HL-60/S4 treated with retinoic acid at 250 ng/mL for 4 days and 3 days (cell line): ENCODE measurements around the gene ATP9B.
"Not testable (repeated sequence)": the region's sequence is repeated elsewhere in the genome, so short reads cannot be mapped to it uniquely, and the experiment has no call there.

Experiments used
- in situ Hi-C: fragments of 300-500 bp; cut with MboI; formaldehyde crosslinking; loops from 2 replicates; pipeline ENCODE4 v1.7.0; 2022; ENCODE audit warnings: low sequenced_read_pairs

The ATP9B gene

DNA sequence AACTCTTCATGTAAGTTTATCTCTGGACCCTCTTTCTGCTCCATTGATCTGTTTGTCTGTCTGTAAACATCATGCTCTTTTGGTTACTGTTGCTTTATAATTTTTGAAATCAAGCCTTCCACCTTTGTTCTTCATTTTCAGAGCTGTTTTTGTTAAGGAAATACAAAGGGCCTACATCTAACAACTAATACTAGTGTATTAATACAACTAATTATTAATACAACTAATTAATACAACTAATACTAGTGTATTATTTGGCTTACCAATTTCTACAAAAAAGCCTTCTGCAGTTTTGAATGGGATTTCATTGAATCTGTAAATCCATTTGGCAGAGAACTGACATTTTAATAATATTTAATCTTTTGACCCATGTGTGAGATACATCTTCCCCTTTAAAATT is 66.7 kb downstream of the ATP9B start:
- in situ Hi-C loops = no loop called here

DNA sequence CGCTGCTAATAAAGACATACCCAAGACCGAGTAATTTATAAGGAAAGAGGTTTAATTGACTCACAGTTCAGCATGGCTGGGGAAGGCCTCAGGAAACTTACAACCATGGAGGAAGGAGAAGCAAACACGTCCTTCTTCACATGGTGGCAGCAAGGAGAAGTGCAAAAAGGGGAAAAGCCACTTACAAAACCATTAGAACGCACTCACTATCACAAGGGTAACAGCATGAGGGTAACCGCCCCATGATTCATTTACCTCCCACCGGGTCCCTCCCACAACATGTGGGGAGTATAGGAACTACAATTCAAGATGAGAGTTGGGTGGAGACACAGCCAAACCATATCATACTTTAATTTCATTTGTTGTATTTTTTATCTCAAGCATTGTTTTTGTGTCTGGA is 67.5 kb downstream of the ATP9B start:
- in situ Hi-C loops = no loop called here

DNA sequence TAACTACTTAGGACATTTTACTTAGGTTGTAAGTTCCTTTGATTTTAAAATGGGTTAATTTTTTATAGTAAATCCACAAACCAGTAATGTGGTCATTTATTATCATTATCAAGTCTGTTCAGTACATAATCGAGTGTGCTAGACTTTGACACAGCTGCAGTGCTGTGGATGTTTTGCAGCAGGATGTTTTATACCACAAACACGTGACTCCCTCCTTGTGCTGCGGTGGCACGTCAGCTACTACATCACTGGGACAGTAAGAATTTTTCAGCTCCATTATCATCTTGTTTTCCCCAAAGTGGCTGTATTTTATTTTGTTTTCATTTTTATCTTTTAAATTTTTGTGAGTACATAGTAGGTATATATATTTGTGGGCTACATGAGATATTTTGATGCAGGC is 70.0 kb downstream of the ATP9B start:
- in situ Hi-C loops = no loop called here

DNA sequence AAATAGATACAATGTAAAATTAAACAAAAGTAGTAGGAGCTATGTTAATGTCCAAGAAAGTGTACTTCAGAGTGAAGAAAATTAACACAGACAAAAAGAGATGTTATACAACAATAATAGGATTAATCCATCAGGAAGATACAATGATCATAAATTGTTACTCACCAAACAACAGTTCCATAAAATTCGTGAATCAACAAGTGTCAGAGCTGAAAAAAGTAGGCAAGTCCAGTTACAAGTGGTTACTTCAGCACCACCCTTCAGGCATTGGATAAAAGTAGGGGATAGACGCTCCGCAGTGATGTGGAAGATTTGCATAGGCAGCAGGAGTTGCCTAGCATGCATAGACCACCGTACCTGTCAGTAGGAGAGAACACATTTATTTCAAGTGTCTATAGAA is 77.8 kb downstream of the ATP9B start:
- in situ Hi-C loops = no loop called here

DNA sequence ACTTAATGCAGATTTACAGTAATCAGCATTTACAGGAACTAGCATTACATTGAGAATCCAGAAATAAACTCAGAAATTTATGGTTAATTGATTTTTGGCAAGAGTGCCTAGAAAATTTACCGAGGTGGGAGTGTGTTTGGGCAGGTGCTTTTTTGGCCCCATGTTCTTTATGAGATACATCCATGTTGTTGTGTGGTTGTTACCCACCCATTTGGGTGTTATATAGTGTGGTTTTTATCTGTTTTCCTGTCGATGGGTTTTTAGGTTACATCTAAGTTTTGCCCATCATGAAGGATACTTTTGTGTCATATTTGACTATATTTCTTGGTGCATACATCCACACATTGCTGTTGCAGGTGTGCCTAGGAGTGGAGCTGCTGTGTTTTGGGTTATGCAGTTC is 82.0 kb downstream of the ATP9B start:
- in situ Hi-C loops = no loop called here

DNA sequence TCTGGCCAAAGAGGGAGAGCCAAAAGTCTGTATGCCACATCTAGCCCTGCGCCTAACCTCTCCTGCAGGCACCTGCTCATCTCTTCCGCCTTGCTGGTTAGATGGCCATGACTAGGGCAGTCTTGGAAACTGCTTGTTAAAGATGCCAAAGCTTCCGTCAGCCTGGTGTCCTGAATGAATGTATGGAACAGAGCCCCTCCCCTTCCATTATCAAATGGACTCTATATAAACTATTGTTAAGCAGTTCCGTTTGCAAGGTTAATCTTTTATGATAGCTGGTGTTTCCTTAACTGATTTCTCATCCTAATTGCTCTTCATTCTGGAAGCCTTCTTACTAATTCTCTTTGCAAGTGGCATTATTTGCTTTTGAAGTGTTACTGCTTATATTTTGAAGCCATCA is 87.1 kb downstream of the ATP9B start:
- in situ Hi-C loops = no loop called here

DNA sequence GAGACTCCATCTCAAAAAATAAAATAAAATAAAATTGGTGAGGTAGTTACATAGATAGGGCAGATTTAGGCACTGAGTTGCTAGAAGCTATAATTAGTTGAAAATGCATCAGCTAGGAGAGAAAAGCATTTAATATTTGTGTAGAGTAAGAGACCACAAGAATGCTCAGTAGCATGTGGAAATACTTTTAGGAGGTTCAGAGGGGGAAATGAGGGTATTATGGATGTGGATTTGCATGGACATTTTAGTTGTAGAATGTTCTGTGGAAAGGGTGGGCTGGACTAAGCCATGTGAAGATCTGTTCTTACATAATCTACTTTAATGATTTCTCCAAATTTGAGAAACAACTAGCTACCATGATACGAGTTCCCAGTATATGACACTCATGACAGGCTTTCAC is 95.5 kb downstream of the ATP9B start:
- in situ Hi-C loops = no loop called here

DNA sequence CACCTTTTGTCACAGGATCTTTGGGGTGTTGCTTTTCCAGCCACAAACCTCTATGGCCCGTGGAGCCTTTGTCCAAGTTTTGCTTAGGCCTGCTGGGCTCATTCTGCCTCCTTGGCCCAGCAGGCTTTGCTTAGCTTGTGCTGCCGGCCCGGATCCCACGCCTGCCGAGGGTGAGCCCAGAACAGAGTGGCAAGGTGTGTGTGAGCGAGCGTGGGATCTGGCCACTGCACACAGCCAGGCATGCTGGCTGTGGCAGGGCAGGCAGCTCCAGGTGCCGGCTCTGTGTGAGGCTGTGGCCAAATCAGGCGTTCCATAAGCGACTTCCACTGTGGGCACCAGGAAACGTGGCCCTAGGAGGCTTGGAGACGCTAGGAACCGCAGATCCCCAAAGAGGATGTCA is 97.5 kb downstream of the ATP9B start:
- in situ Hi-C loops = no loop called here

DNA sequence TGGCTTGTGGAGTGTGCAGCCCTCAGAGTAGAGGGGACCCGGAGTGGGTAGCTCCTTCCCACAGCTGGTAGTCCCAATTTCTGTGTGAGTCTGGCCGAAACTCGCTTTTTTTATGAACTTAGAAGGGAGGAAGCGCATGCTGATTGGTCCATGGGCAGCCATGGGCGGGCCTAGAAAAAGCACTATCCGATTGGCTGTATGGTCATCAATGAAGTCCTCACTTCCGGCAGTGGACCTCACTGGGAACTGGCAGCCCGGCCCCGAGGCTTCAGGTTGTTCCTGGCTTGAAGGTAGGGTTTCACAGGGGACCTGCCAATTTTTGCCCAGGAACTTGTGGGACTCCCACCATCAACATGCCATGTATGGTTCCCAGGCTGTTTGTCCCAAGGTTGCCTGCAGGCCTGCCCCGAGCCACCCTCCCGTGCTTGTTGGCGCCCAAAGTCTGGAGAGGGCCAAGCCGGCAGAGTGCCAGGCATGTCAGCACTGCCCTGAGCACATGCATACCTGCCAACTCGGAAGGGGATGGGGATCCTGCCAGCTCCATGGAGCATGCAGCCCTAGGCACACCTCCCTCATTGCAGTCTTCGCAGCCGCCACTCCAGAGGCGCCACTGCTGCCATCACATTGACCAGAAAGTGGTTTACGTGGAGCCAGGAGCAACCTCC is 98.5 kb downstream of the ATP9B start:
- in situ Hi-C loops = no loop called here

DNA sequence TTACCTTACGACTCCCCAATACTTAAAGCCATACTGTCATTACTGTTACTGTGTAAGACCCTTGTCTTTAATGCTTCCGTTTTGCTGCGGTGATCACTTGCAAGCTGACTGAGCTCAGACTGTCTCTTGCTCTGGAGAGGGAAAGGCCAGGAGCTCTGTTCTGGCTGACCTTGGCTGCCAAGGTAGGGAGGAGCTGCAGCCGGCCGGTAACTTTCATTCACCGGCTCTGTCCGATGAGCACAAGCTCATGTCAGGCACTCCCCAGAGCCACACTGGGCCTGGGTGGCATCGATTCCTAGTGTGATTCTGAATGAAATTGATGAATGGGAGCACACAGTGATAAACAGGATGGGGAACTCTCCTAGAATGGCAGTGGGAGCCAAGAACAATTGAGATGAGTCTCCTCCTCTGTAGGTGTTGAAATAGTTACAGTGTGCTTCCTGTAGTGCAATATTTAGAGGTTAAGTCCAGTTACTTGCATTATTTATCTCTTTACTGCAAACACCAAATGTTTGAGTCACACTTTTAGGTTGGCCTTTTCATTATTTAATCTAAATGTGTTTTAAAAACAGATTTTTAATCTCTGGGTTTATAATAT is 100.9 kb downstream of the ATP9B start:
- in situ Hi-C loops = no loop called here

DNA sequence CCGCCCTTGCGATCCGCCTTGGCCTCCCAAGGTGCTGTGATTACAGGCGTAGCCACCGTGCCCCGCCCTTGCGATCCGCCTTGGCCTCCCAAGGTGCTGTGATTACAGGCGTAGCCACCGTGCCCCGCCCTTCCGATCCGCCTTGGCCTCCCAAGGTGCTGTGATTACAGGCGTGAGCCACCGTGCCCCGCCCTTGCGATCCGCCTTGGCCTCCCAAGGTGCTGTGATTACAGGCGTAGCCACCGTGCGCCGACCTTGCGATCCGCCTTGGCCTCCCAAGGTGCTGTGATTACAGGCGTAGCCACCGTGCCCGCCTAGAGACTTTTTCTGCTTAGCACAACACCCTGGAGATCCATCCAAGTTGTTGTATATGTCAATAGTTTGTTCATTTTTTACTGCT is 103.1 kb downstream of the ATP9B start:
- in situ Hi-C loops = not testable (repeated sequence)

DNA sequence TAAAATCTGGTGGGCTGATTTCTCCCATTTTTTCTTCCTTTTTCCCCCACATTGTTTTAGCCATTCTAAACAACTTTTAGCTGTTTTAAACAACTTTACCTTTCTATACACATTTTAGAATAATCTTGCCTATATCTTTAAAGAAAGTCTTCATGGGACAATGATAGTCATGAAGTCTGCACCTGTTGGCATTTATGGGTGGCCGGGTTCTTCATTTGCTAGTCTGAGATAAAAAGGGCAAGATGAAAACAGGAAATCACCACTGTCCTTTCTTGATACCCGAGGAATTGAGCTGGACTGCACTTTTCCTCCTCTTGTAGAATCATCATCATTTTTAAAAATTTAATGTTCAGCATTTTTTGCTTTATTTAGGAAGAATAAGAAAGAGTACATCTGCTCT is 104.5 kb downstream of the ATP9B start:
- in situ Hi-C loops = no loop called here

DNA sequence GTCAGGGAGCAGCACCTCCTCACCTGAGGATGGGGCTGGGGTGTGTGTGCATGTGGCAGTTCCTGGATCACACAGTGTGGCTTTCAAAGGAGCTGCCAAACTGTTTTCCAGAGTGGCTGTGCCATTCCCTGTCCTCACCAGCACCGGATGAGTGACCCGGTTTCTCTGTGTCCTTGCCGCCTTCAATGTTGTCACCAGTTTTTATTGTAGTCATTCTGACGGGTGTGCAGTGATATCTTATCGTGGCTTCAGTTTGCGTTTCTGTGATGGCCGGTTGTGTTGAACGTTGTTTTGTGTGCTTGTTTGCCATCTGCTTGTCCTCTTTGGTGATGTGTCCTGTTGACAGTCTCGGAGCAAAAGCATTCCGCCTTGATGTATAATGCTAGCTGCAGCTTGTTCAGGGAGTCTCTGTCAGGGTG is 108.9 kb downstream of the ATP9B start:
- in situ Hi-C loops = no loop called here

DNA sequence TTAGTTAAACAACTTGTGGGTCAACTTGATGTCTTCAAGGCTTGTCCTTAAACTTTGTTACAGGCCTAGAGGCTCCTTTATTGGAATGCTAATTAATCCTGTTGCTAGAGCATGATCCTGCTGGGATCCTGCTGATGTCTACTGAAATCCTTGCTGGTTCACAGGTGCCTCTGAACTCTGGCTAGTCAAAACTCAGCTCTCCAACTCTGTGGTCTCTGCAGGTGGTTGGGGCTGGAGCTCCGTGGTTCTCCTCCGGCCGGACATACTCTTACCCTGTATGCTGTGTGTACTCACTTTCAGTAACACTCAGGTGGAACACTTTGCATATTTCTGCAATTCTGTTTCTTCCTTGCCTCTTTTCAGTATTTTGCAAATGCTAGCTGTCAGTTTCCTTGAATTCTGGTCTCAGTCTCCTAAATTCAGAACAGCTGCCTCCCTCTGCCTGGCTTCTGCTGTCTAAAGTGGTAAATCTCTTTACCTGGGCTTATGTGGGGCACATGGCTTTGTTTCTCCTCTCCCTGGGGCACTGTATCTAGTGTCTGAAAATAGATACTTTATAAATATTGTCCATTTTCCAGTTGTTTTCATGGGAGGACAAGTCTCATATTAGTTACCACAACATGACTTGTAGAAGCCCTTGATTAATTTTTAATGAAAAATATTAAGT is 113.0 kb downstream of the ATP9B start:
- in situ Hi-C loops = no loop called here

DNA sequence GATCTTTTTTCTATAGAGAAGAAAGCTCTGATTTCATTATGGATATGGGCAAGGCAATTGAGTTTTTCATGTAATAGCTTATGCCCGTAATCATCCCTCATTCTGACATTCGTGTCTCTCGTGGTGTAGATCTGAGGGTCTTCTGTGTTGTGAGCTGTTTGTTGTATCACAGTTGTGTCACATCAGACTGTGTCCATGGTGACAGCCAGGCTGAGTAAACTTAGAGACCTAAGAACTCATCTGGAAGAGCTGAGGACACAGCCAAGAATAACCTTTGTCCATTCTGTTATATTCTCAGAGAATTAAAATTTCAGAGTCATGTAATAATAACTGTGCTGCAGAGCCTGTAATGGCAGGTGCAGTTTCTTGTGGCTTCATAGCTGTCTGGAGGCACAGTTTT is 116.5 kb downstream of the ATP9B start:
- in situ Hi-C loops = no loop called here

DNA sequence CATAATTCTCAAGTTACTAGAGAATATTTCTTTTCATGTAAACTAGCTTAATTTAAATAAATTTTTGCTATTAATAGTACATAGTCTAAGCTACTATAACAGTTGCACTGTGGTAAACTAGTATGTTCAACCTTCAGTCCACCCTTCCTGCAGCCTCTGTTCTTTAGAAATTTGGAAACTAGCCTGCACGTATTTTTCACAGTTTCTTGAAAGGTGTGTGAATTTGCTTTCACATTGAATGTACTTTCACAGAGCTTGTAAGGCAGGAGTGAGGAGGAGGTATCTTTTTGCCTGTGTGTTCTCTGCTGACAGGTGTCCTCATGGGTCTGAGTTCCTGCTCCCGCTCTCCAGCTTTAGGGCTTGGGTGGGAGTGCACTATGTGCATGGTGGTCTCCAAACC is 117.5 kb downstream of the ATP9B start:
- in situ Hi-C loops = no loop called here

DNA sequence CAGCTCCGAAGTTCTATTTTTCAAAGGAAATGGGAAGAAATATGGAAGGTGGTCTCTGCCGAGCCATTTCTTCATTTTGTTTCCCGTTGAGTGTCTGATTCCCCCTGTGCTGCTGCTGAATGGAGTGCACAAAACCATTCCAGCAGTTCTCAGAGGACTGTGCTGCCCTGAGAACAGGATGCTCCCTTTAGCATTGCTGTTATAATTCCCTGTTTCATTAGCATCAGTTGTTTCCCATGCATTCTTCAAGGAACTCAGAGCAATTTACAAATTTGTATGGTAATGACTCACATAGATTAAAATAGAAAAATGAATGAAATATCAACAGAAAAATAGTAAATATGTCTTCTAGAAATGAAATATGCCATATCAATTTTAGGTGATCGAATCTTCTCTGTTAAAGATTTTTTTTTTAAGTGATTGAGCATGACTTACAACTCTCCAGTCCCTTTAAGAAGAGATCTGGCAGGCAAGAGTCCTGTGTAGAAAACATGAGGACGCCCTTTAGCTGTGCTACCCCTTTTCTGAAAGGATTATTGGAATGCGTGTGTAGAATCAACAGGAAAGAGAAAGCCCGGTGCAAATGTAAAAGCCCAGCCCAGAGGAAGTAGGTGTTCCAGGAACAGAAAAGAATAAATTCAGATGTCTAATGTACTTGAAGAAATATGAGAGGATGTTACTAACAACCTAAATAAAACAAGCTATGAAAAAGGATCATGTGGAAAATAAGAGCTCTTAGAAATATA is 118.5 kb downstream of the ATP9B start:
- in situ Hi-C loops = no loop called here

DNA sequence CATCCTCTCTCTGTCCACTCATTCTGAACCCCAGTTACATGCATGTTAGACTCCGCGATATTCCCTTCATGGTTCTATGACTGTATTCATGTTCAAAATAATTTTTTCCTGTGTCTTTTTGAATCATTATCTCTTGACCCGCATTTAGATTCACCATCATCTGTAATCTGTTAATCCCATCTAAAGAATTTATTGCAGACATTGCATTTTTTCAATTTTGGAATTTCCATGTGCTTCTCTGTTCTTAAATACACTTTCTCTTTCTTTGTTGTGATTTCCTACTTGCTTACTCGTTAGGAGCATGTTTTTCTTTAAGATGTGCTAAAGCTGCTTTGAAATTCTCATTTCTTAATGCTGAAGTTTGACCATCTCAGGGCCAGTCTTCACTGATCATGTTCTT is 122.2 kb downstream of the ATP9B start:
- in situ Hi-C loops = no loop called here

DNA sequence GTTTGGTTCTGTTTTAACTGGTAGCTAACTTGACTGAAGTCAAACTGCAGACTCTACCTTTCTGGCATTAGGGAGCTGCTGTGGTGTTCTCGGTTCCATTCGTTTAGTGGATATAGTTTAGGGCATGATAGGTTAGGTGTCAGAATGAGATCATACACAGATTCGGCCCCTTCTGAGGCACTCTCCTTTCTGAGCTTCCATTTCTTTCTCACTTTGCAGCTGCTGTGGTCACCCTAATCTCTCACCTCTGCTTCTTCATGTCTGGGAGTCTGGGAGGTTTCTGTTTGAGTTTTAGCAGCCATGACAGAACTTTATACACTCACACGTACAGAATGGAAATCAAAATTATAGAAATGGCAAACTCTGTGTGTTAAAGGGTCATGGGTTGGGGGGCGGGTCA is 122.8 kb downstream of the ATP9B start:
- in situ Hi-C loops = no loop called here

DNA sequence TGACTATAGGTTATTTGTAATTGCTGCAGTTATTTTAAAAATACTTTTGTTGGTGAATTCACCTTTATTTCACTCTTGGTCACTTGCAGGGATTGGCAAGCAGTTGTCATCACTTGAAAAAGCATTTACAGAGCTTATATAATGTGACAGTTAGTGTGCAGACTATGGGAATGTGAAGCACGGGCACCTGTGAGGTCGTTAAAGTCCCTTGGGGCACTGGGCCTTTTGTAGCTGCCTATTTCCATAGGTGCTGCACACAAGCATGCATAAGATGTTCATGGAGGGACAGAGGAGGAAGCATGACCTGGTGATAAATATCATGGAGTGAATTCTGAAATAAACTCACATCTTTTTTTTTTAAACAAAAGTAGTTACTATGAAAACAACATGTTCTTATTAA is 124.6 kb downstream of the ATP9B start:
- in situ Hi-C loops = no loop called here

DNA sequence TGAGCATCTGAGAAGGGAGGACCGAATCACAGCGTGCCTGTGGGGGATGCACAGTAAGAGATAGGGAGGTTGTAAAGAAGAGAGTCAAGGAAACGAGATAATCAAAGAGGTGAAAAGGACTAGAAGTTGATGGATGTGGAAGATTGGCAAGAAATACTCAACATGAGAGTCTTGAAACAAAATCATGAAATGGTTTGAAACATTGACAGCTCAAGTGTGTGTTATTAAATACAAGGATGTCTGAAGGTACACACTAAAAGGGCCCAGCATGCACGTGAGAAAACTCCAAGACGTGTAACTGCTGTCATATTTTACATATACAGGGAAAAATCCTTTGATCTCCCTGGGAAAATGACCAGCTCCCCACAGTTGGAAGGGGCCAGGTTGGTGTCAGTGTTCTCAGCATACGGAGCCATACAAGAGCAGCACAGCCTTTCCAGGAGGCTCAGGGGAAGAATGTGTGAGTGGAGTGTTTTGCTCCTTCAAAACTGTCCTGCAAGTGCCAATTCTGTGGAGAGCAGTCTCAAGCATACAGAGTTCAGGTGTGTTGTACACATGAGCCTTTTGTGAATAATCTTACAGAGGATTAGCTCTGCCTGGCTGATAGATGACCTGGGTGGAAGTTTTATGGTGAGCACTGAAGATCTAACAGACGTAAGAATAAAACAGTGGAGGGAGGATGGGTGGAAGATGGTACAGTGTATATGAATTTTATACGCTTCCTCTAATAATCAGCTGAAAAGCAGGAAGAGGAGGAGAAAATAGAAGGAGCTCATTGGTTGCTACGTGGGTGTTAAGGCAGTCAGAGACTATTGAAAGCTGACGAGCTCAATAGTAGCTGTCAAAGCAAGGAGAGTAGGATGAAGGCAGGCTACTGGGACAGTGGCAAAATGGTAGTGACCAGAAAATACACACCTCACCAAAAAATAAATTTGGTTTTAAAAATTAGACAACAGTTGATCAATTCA is 126.8 kb downstream of the ATP9B start:
- in situ Hi-C loops = no loop called here
